DND-41 (cell line): ENCODE data around the gene CMTR2.

Experiments used
- CTCF ChIP-seq: IDR thresholded peaks from 2 replicates; pipeline ENCODE4 v1.5.1; 2012; ENCODE audit warnings: borderline replicate concordance, low read length, moderate library complexity, mild to moderate bottlenecking; ENCODE audit not compliant: poor library complexity, severe bottlenecking; ENCODE audit errors: extremely low read depth
- EZH2 ChIP-seq: IDR thresholded peaks from 3 replicates; pipeline ENCODE4 v1.6.1; 2012; ENCODE audit warnings: borderline replicate concordance, low read depth, mild to moderate bottlenecking, moderate library complexity, low read length, inconsistent platforms; ENCODE audit not compliant: severe bottlenecking

- TF ChIP-seq CTCF: no peak
- no peak for TF ChIP-seq EZH2
Measured at GRCh38 chr16:71249399-71249798, 39.8 kb downstream of the CMTR2 start.
